ENCODE data around the gene ANK2.

ANK2 gene

GRCh38 chr4:113145519-113146291 is 96.3 kb downstream of the ANK2 start:
- DNase-seq (ENCODE audit: low read depth in 1 of 2, low spot score in 1 of 2), result no peak
- H3K4me3 ChIP-seq (replicated peaks; ENCODE audit: insufficient read depth, low read length), result no peak overlapping the region
- H3K27me3 ChIP-seq (ENCODE audit: insufficient read depth, poor library complexity, severe bottlenecking), result no peaks in the 10 kb centered on the region
- TF ChIP-seq SPI1 (IDR thresholded peaks at IDR 0.05; ENCODE audit: borderline replicate concordance, low read depth), result no peak
- TF ChIP-seq GABPA (IDR thresholded peaks at IDR 0.05; ENCODE audit: low read depth), result no peak
- H3K27ac ChIP-seq (replicated peaks), result no peak overlapping the region

GRCh38 chr4:113146876-113147358 is 97.5 kb downstream of the ANK2 start:
- no peak for DNase-seq (ENCODE audit: low read depth in 1 of 2, low spot score in 1 of 2)
- TF ChIP-seq REST (IDR thresholded peaks at IDR 0.05; ENCODE audit: insufficient replicate concordance, low read depth), result no peak
- no peak for TF ChIP-seq SPI1 (IDR thresholded peaks at IDR 0.05; ENCODE audit: borderline replicate concordance, low read depth)
- no peak for TF ChIP-seq GABPA (IDR thresholded peaks at IDR 0.05; ENCODE audit: low read depth)
- Histone ChIP-seq H3K27me3 (ENCODE audit: insufficient read depth, poor library complexity, severe bottlenecking) (no peaks in the 10 kb centered on the region), H3K4me3 (replicated peaks; ENCODE audit: insufficient read depth, low read length) (no peak overlapping the region), H3K27ac (replicated peaks) (no peak overlapping the region)

- Histone ChIP-seq H3K27me3 (ENCODE audit: insufficient read depth, poor library complexity, severe bottlenecking) (no peaks in the 10 kb centered on the region), H3K4me3 (replicated peaks; ENCODE audit: insufficient read depth, low read length) (no peak overlapping the region), H3K27ac (replicated peaks) (no peak overlapping the region)
- TF ChIP-seq GABPA (IDR thresholded peaks at IDR 0.05; ENCODE audit: low read depth), result no peak
- no peak for TF ChIP-seq SPI1 (IDR thresholded peaks at IDR 0.05; ENCODE audit: borderline replicate concordance, low read depth)
- TF ChIP-seq REST (IDR thresholded peaks at IDR 0.05; ENCODE audit: insufficient replicate concordance, low read depth), result no peak
- no peak for TF ChIP-seq CTCF (IDR thresholded peaks at IDR 0.05; ENCODE audit: insufficient read depth, low read length)
- TF ChIP-seq POLR2AphosphoS5 (IDR thresholded peaks at IDR 0.05; ENCODE audit: low read depth), result no peak
- no peak for DNase-seq (ENCODE audit: low read depth in 1 of 2, low spot score in 1 of 2)
Observed at GRCh38 chr4:113147498-113148111, 98.2 kb downstream of the ANK2 start.

GRCh38 chr4:113148925-113149324 is 99.5 kb downstream of the ANK2 start:
- H3K4me3 ChIP-seq (replicated peaks; ENCODE audit: insufficient read depth, low read length), result no peak overlapping the region
- TF ChIP-seq REST (IDR thresholded peaks at IDR 0.05; ENCODE audit: insufficient replicate concordance, low read depth), result no peak
- no peak overlapping the region for H3K27ac ChIP-seq (replicated peaks)
- DNase-seq (ENCODE audit: low read depth in 1 of 2, low spot score in 1 of 2), result no peak
- H3K27me3 ChIP-seq (ENCODE audit: insufficient read depth, poor library complexity, severe bottlenecking), result no peaks in the 10 kb centered on the region
